H9 (cell line): ENCODE data around the gene ARHGAP35. TPM values are rescaled to one million over a fixed set of nuclear protein-coding genes. Genes with fewer than 3 reads are reported as not detected.

Experiments used
- DNase-seq: peaks from one replicate; pipeline ENCODE4 v3.0.0-alpha.2; 2017
- H2AFZ ChIP-seq: one replicate; pipeline ENCODE4 v1.6.1; 2013; ENCODE audit warnings: mild to moderate bottlenecking, low read length, control low read depth, moderate library complexity
- H2AK5ac ChIP-seq: 2 replicates; pipeline ENCODE4 v1.6.1; 2013; ENCODE audit warnings: low read length, control low read depth, mixed read lengths; ENCODE audit not compliant: insufficient read length
- H2BK120ac ChIP-seq: one replicate; pipeline ENCODE4 v1.6.1; 2013; ENCODE audit warnings: low read depth, mild to moderate bottlenecking, low read length, control low read depth, inconsistent platforms; ENCODE audit not compliant: poor library complexity, severe bottlenecking
- H2BK12ac ChIP-seq: 2 replicates; pipeline ENCODE4 v1.6.1; 2013; ENCODE audit warnings: low read length, control low read depth, mixed read lengths, low read depth; ENCODE audit not compliant: insufficient read length
- H2BK15ac ChIP-seq: 2 replicates; pipeline ENCODE4 v1.6.1; 2013; ENCODE audit warnings: low read depth, low read length, control low read depth
- H2BK20ac ChIP-seq: one replicate; pipeline ENCODE4 v1.6.1; 2013; ENCODE audit warnings: low read depth, mild to moderate bottlenecking, low read length, control low read depth, inconsistent platforms; ENCODE audit not compliant: poor library complexity, severe bottlenecking
- H2BK5ac ChIP-seq: 2 replicates; pipeline ENCODE4 v1.6.1; 2013; ENCODE audit warnings: low read length, control low read depth, mixed read lengths; ENCODE audit not compliant: insufficient read length
- H3K14ac ChIP-seq: 2 replicates; pipeline ENCODE4 v1.6.1; 2013; ENCODE audit warnings: low read length, control low read depth; ENCODE audit not compliant: insufficient read depth
- H3K18ac ChIP-seq: 2 replicates; pipeline ENCODE4 v1.6.1; 2013; ENCODE audit warnings: low read depth, mild to moderate bottlenecking, mixed read lengths, low read length, control low read depth; ENCODE audit not compliant: insufficient read length
- H3K23ac ChIP-seq: 2 replicates; pipeline ENCODE4 v1.6.1; 2013; ENCODE audit warnings: low read length, control low read depth, mixed read lengths, low read depth; ENCODE audit not compliant: insufficient read length
- H3K23me2 ChIP-seq: 2 replicates; pipeline ENCODE4 v1.6.1; 2013; ENCODE audit warnings: low read depth, mild to moderate bottlenecking, mixed read lengths, low read length, control low read depth; ENCODE audit not compliant: insufficient read length, poor library complexity, severe bottlenecking
- H3K27ac ChIP-seq: 2 replicates; pipeline ENCODE4 v1.5.1; 2013; ENCODE audit warnings: low read length, control low read depth, mixed read lengths, low read depth; ENCODE audit not compliant: insufficient read length
- H3K27me3 ChIP-seq: 2 replicates; pipeline ENCODE4 v1.6.1; 2013; ENCODE audit warnings: low read length, control low read depth, inconsistent platforms; ENCODE audit not compliant: insufficient read depth
- H3K4ac ChIP-seq: 2 replicates; pipeline ENCODE4 v1.6.1; 2013; ENCODE audit warnings: low read depth, mild to moderate bottlenecking, control low read depth, inconsistent platforms, low read length, moderate library complexity
- H3K4me1 ChIP-seq: 2 replicates; pipeline ENCODE4 v1.6.1; 2013; ENCODE audit warnings: low read length, control low read depth, inconsistent platforms; ENCODE audit not compliant: insufficient read depth
- H3K4me2 ChIP-seq: 2 replicates; pipeline ENCODE4 v1.6.1; 2013; ENCODE audit warnings: low read length, control low read depth, mixed read lengths; ENCODE audit not compliant: insufficient read length, insufficient read depth
- H3K56ac ChIP-seq: 2 replicates; pipeline ENCODE4 v1.6.1; 2013; ENCODE audit warnings: low read depth, mild to moderate bottlenecking, mixed read lengths, low read length, control low read depth; ENCODE audit not compliant: insufficient read length
- H3K79me1 ChIP-seq: 2 replicates; pipeline ENCODE4 v1.6.1; 2013; ENCODE audit warnings: low read depth, mild to moderate bottlenecking, moderate library complexity, low read length, control low read depth, inconsistent platforms; ENCODE audit not compliant: insufficient read depth, poor library complexity, severe bottlenecking
- H3K79me2 ChIP-seq: 2 replicates; pipeline ENCODE4 v1.6.1; 2013; ENCODE audit warnings: low read length, control low read depth, inconsistent platforms; ENCODE audit not compliant: insufficient read depth
- H3K9ac ChIP-seq: 2 replicates; pipeline ENCODE4 v1.6.1; 2013; ENCODE audit warnings: low read length, control low read depth, mixed read lengths; ENCODE audit not compliant: insufficient read length; ENCODE audit errors: extremely low read depth
- H3K9me3 ChIP-seq: one replicate; pipeline ENCODE4 v1.6.1; 2013; ENCODE audit warnings: low read depth, low read length, inconsistent platforms; ENCODE audit not compliant: control insufficient read depth
- H3T11ph ChIP-seq: one replicate; pipeline ENCODE4 v1.6.1; 2013; ENCODE audit warnings: mild to moderate bottlenecking, low read length, control low read depth, inconsistent platforms
- H4K20me1 ChIP-seq: one replicate; pipeline ENCODE4 v1.6.1; 2013; ENCODE audit not compliant: control insufficient read depth, insufficient read length, insufficient read depth
- H4K5ac ChIP-seq: 2 replicates; pipeline ENCODE4 v1.6.1; 2013; ENCODE audit warnings: low read depth, mild to moderate bottlenecking, mixed read lengths, low read length, control low read depth; ENCODE audit not compliant: insufficient read length
- H4K8ac ChIP-seq: replicated peaks from 2 replicates; pipeline ENCODE4 v1.6.1; 2013; ENCODE audit warnings: low read length, control low read depth, mixed read lengths, low read depth; ENCODE audit not compliant: insufficient read length
- H4K91ac ChIP-seq: 2 replicates; pipeline ENCODE4 v1.6.1; 2013; ENCODE audit warnings: low read depth, mild to moderate bottlenecking, moderate library complexity, mixed read lengths, low read length, control low read depth; ENCODE audit not compliant: insufficient read length
- H3K27ac Mint-ChIP-seq, 3 experiments: 2 replicates in 2 of 3; 3 replicates in 1 of 3; pipeline ENCODE4 v1.8.0; 2020 to 2021; ENCODE audit warnings: mixed read lengths in 3 of 3, mild to moderate bottlenecking in 1 of 3, moderate library complexity in 1 of 3
- H3K27me3 Mint-ChIP-seq: 2 replicates; pipeline ENCODE4 v1.8.0; 2021; ENCODE audit warnings: low read depth, mild to moderate bottlenecking, moderate library complexity, mixed read lengths
- H3K36me3 Mint-ChIP-seq, 3 experiments: 2 replicates in 2 of 3; 3 replicates in 1 of 3; pipeline ENCODE4 v1.8.0; 2020 to 2021; ENCODE audit warnings: low read depth in 3 of 3, mixed read lengths in 3 of 3; ENCODE audit not compliant: insufficient read depth in 1 of 3
- H3K4me1 Mint-ChIP-seq, 2 experiments: 2 replicates each; pipeline ENCODE4 v1.8.0; 2020; ENCODE audit warnings: mixed read lengths in 2 of 2
- H3K4me3 Mint-ChIP-seq, 2 experiments: 2 replicates in 1 of 2; 3 replicates in 1 of 2; pipeline ENCODE4 v1.8.0; 2020 to 2021; ENCODE audit warnings: mild to moderate bottlenecking in 2 of 2, mixed read lengths in 2 of 2, moderate library complexity in 1 of 2
- H3K9me3 Mint-ChIP-seq, 2 experiments: 2 replicates in 1 of 2; 3 replicates in 1 of 2; pipeline ENCODE4 v1.8.0; 2020; ENCODE audit warnings: mild to moderate bottlenecking in 2 of 2, mixed read lengths in 2 of 2, moderate library complexity in 1 of 2
- WGBS: extraction: QIAGEN DNeasy Blood & Tissue Kit; methylation state at CpG from one replicate; pipeline ENCODE4 v1.1.7; 2013; ENCODE audit warnings: missing lambda C conversion rate, low lambda C conversion rate, mixed read lengths; ENCODE audit not compliant: insufficient read length; ENCODE audit errors: extremely low coverage; 5-methylcytosine and 5-hydroxymethylcytosine counted together
- total RNA-seq: library from RNA; stranded (reverse); gene quantifications from 2 replicates; pipeline ENCODE4 v1.2.1, GENCODE V29; 2021
- TF ChIP-seq, protein P1 (sequence below): fragments of 200-600 bp; sonication (generic); conservative IDR thresholded peaks from 3 replicates; pipeline ENCODE4 v1.8.0; 2021; ENCODE audit warnings: antibody characterized with exemption, mild to moderate bottlenecking

Gene ARHGAP35
- total RNA-seq, 1 experiment from 2014 or later = 49.8 TPM

DNA sequence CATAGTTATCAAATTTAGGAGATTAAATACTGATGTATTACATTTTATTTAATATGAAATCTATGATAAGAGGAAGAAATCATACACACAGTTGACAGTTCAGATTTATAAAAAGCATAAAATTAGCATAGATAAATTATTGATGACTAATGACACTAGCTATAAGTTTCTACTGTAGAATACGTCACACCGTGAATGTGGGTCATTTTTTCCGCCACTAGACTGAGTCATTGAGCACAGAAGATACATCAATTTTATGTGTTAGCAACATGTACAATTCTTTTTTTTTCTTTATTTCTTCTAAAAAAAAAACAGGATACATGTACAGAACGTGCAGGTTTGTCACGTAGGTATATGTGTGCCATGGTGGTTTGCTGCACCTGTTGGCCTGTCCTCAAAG lies 32.3 kb upstream of the ARHGAP35 start:
- TF ChIP-seq, protein P1, sequence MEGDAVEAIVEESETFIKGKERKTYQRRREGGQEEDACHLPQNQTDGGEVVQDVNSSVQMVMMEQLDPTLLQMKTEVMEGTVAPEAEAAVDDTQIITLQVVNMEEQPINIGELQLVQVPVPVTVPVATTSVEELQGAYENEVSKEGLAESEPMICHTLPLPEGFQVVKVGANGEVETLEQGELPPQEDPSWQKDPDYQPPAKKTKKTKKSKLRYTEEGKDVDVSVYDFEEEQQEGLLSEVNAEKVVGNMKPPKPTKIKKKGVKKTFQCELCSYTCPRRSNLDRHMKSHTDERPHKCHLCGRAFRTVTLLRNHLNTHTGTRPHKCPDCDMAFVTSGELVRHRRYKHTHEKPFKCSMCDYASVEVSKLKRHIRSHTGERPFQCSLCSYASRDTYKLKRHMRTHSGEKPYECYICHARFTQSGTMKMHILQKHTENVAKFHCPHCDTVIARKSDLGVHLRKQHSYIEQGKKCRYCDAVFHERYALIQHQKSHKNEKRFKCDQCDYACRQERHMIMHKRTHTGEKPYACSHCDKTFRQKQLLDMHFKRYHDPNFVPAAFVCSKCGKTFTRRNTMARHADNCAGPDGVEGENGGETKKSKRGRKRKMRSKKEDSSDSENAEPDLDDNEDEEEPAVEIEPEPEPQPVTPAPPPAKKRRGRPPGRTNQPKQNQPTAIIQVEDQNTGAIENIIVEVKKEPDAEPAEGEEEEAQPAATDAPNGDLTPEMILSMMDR = no peak
- H3K4me2 ChIP-seq = no peak overlapping the region
- no peaks in the 10 kb centered on the region; the same call in 1 of the 2 replicates for H3K27me3 Mint-ChIP-seq

More for the DNA sequence above, 32.3 kb upstream of the ARHGAP35 start:
- Histone ChIP-seq H4K20me1 (no peaks in the 10 kb centered on the region), H3T11ph (no peak overlapping the region), H2BK15ac (no peak overlapping the region), H4K5ac (no peak overlapping the region), H3K4me1 (no peaks in the 10 kb centered on the region), H3K14ac (no peak overlapping the region), H3K27ac (no peak overlapping the region), H3K9ac (no peak overlapping the region), H2BK120ac (no peak overlapping the region), H3K18ac (no peak overlapping the region), H3K9me3 (no peaks in the 10 kb centered on the region), H3K23ac (no peak overlapping the region), H3K56ac (no peak overlapping the region), H3K79me2 (no peaks in the 10 kb centered on the region), H3K4ac (no peak overlapping the region), H4K91ac (no peak overlapping the region), H2AFZ (no peak overlapping the region), H2AK5ac (no peak overlapping the region), H2BK20ac (no peak overlapping the region), H2BK12ac (no peak overlapping the region), H2BK5ac (no peak overlapping the region), H3K79me1 (no peaks in the 10 kb centered on the region), H3K27me3 (no peaks in the 10 kb centered on the region), H3K23me2 (no peaks in the 10 kb centered on the region), H4K8ac (no peak overlapping the region)
- no CpG with 5 or more reads among the region's 5 CpGs for WGBS
- no peaks in the 10 kb centered on the region for H3K36me3 Mint-ChIP-seq
- no peak overlapping the region for H3K27ac Mint-ChIP-seq
- no peak overlapping the region for H3K4me3 Mint-ChIP-seq
- no peak for DNase-seq
- no peaks in the 10 kb centered on the region; a peak in 1 of 4 replicates for H3K4me1 Mint-ChIP-seq
- H3K9me3 Mint-ChIP-seq = peaks cover 5 to 7% of the 10 kb centered on the region in 2 experiments; a peak in 4 of 5 replicates
